SU-DHL-6 (cell line): ENCODE results near the gene PFDN5.

Experiments
- H2AFZ ChIP-seq: fragments of 200-600 bp; sonication (generic); 2 replicates; pipeline ENCODE4 v1.6.1; 2014; ENCODE audit warnings: low read depth, mild to moderate bottlenecking, moderate library complexity, mixed read lengths, antibody characterized with exemption, low read length; ENCODE audit not compliant: severe bottlenecking
- H3F3A ChIP-seq: fragments of 200-600 bp; shearing (Covaris generic); 2 replicates; pipeline ENCODE4 v1.6.0; 2016; ENCODE audit warnings: antibody characterized with exemption, mild to moderate bottlenecking; ENCODE audit not compliant: insufficient read depth
- H3K27ac ChIP-seq: fragments of 200-600 bp; sonication (generic); 2 replicates; pipeline ENCODE4 v1.5.1; 2016; ENCODE audit warnings: low read depth, mild to moderate bottlenecking, low read length, moderate library complexity, mixed read lengths
- H3K27me3 ChIP-seq: fragments of 200-600 bp; sonication (generic), shearing (Covaris generic); 2 replicates; pipeline ENCODE4 v1.6.0; 2014; ENCODE audit warnings: mild to moderate bottlenecking, low read length
- H3K36me3 ChIP-seq: fragments of 200-600 bp; sonication (generic); 2 replicates; pipeline ENCODE4 v1.6.1; 2014; ENCODE audit warnings: mild to moderate bottlenecking, low read length, mixed read lengths
- H3K4me2 ChIP-seq: fragments of 300-600, 200-600 bp; shearing (Covaris generic), sonication (generic); 2 replicates; pipeline ENCODE4 v1.6.0; 2014; ENCODE audit warnings: low read length, low read depth, mild to moderate bottlenecking; ENCODE audit not compliant: poor library complexity, severe bottlenecking
- H3K4me3 ChIP-seq: fragments of 200-600 bp; sonication (generic); 2 replicates; pipeline ENCODE4 v1.5.1; 2014; ENCODE audit warnings: antibody characterized with exemption, low read length, mild to moderate bottlenecking, mixed read lengths; ENCODE audit not compliant: insufficient read depth, poor library complexity, severe bottlenecking
- H3K79me2 ChIP-seq: fragments of 200-600 bp; sonication (generic); 2 replicates; pipeline ENCODE4 v1.6.1; 2014; ENCODE audit warnings: mild to moderate bottlenecking, low read length, moderate library complexity; ENCODE audit not compliant: insufficient read depth
- H3K9ac ChIP-seq: fragments of 200-600 bp; sonication (generic); 2 replicates; pipeline ENCODE4 v1.7.0; 2014; ENCODE audit warnings: mild to moderate bottlenecking, low read length
- H3K9me2 ChIP-seq: fragments of 200-600 bp; sonication (generic); replicated peaks from 2 replicates; pipeline ENCODE4 v1.6.1; 2014; ENCODE audit warnings: low read length; ENCODE audit not compliant: insufficient read depth
- H3K9me3 ChIP-seq: fragments of 200-600 bp; sonication (generic); 2 replicates; pipeline ENCODE4 v1.6.1; 2014; ENCODE audit warnings: low read length, mixed read lengths; ENCODE audit not compliant: insufficient read depth
- H4K20me1 ChIP-seq: fragments of 200-600 bp; sonication (generic); 2 replicates; pipeline ENCODE4 v1.6.1; 2014; ENCODE audit warnings: low read depth, mild to moderate bottlenecking, antibody characterized with exemption, low read length, moderate library complexity, mixed read lengths
- EZH2phosphoT487 ChIP-seq: fragments of 200-600 bp; sonication (generic), shearing (Covaris generic); conservative IDR thresholded peaks from 2 replicates; pipeline ENCODE4 v1.6.1; 2018; ENCODE audit warnings: mild to moderate bottlenecking, antibody characterized with exemption, low read length, moderate library complexity, mixed read lengths
- TF ChIP-seq, protein P1 (sequence below): fragments of 200-600 bp; sonication (generic); IDR thresholded peaks from one replicate; pipeline ENCODE4 v1.5.1; 2017; ENCODE audit warnings: antibody characterized with exemption, mild to moderate bottlenecking, low read length, moderate library complexity; ENCODE audit not compliant: insufficient read depth, poor library complexity, severe bottlenecking

The PFDN5 gene

DNA sequence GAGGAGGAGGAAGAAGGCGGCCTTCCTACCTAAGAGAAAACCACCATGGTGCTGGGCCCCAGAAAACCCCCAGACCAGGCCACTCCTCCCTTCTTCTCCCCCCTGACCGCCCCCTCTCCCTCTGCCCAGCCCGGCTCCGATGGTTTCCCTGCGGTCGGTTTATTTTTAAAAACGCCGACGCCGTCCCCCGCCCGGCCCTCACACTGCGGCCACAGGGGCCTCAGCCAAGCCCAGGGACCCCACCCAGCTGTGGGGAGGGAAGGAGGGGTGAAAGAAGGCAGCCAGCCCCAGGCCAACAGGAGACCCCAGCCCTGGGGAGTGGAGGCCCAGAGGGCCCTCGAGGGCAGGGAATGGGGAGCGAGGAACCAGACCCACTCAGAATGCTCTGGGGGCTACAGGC lies 37.4 kb downstream of the PFDN5 start:
- Histone ChIP-seq H3K79me2 (no peaks in the 10 kb centered on the region), H3K4me3 (no peak overlapping the region), H3K36me3 (no peaks in the 10 kb centered on the region), H3K9ac (no peak overlapping the region), H3K27me3 (no peaks in the 10 kb centered on the region), H3F3A (no peaks in the 10 kb centered on the region), H3K27ac (no peak overlapping the region), H2AFZ (no peak overlapping the region), H4K20me1 (no peaks in the 10 kb centered on the region), H3K4me2 (no peak overlapping the region), H3K9me3 (no peaks in the 10 kb centered on the region), H3K9me2 (no peaks in the 10 kb centered on the region)
- no peak for TF ChIP-seq EZH2phosphoT487
- TF ChIP-seq, protein P1, sequence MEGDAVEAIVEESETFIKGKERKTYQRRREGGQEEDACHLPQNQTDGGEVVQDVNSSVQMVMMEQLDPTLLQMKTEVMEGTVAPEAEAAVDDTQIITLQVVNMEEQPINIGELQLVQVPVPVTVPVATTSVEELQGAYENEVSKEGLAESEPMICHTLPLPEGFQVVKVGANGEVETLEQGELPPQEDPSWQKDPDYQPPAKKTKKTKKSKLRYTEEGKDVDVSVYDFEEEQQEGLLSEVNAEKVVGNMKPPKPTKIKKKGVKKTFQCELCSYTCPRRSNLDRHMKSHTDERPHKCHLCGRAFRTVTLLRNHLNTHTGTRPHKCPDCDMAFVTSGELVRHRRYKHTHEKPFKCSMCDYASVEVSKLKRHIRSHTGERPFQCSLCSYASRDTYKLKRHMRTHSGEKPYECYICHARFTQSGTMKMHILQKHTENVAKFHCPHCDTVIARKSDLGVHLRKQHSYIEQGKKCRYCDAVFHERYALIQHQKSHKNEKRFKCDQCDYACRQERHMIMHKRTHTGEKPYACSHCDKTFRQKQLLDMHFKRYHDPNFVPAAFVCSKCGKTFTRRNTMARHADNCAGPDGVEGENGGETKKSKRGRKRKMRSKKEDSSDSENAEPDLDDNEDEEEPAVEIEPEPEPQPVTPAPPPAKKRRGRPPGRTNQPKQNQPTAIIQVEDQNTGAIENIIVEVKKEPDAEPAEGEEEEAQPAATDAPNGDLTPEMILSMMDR, result no peak

DNA sequence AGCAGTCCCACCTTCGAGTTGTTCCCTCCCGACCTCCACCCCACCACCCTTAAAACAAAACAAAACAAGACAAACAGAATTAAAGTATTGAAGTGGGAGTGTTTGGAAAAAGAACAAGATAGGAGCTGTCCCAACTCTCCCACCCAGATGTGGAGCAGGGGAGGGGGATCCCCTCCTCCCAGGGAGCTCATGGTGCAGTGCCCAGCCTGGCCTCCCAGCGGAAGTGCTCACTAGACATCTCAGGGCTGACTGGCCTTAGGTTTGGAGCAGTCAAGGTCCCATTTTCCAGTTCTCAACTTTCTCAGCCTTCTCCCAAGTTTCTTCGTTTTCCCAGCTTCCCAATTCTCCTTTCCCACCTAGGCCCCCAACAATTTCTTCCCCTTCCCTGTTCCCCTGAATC lies 37.9 kb downstream of the PFDN5 start:
- no peak overlapping the region for H3K27ac ChIP-seq
- H3K4me3 ChIP-seq, result no peak overlapping the region
- no peak overlapping the region for H2AFZ ChIP-seq
- H3K9ac ChIP-seq, result no peak overlapping the region
- TF ChIP-seq, protein P1, result no peak
- no peak for TF ChIP-seq EZH2phosphoT487
- H3K27me3 ChIP-seq, result no peaks in the 10 kb centered on the region
- H3K79me2 ChIP-seq, result no peaks in the 10 kb centered on the region
- no peaks in the 10 kb centered on the region for H4K20me1 ChIP-seq
- no peaks in the 10 kb centered on the region for H3K36me3 ChIP-seq
- H3K4me2 ChIP-seq, result no peak overlapping the region
- no peaks in the 10 kb centered on the region for H3K9me3 ChIP-seq
- no peaks in the 10 kb centered on the region for H3K9me2 ChIP-seq
- no peaks in the 10 kb centered on the region for H3F3A ChIP-seq

DNA sequence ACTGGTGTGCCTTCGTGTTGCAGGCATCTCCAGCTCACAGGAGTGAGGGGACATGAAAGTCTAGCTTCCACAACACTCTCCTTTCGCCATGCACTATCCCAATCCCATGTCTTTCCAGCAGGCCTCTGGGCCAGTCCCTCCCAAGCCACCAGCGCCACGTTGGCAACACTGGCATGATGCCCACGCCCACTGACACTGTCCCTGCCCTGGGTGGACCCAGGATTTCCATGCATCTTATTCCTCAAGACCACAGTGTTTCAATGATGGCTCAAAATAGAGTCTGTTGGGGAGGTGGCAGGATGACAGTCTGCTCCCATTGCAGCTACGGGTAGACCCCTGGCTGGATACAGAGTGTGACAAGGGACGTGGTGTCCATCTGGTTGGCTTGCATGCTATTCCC lies 38.5 kb downstream of the PFDN5 start:
- Histone ChIP-seq H3K27me3 (no peaks in the 10 kb centered on the region), H4K20me1 (no peaks in the 10 kb centered on the region), H3K4me2 (no peak overlapping the region), H3K4me3 (no peak overlapping the region), H3F3A (no peaks in the 10 kb centered on the region), H2AFZ (no peak overlapping the region), H3K9me2 (no peaks in the 10 kb centered on the region), H3K9me3 (no peaks in the 10 kb centered on the region), H3K9ac (no peak overlapping the region), H3K79me2 (no peaks in the 10 kb centered on the region), H3K36me3 (no peaks in the 10 kb centered on the region), H3K27ac (no peak overlapping the region)
- no peak for TF ChIP-seq EZH2phosphoT487
- TF ChIP-seq, protein P1, result no peak
